Right renal cortex interstitium (tissue), 3 donors: ENCODE results near the gene MDFIC. TPM values are rescaled to one million over a fixed set of nuclear protein-coding genes. Genes with fewer than 3 reads are reported as not detected.

Experiments
- DNase-seq, 3 donors: peaks; one replicate each; pipeline ENCODE4 v3.0.0-alpha.2; 2013; ENCODE audit warnings: low read depth in 3 of 3, low spot score in 2 of 3
- polyA plus RNA-seq, 3 donors: library from polyadenylated mRNA; unstranded; fragments of 120-200 nt; gene quantifications; one replicate each; pipeline ENCODE4 v1.2.1, GENCODE V29; 2013; ENCODE audit not compliant: insufficient read length in 3 of 3

The MDFIC gene
- polyA plus RNA-seq, 3 donors = 31.7 to 32.0 (median 31.7) TPM

DNA sequence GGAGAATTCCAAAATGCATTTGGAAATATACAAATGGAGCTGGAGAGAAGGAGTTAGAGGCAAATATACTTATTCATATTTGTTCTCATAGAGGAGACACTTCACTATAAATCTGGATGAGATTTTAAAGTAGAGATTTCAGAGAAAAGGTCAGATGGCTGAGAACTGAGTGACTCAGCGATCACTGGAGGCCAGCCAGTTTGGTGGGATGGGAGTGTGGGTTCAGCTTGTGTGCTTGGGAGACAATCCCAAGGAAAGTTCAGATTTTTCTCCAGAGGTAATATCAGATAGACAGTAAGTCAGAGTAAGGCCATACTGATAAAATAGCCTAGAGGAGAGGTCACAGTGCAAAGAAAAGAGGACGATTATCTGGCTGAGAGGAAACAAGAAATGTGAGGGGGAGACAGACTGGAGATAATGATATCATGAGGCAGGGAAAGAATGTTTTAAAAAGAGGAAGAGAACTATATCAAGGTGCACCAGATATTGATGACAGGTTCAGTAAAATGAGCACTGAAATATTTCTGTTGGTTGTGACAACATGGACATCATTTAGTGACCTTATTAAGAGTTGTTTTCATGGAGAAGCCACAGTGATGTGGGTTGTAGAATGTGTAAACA, 67.0 kb downstream of the MDFIC start:
- no peak for DNase-seq

DNA sequence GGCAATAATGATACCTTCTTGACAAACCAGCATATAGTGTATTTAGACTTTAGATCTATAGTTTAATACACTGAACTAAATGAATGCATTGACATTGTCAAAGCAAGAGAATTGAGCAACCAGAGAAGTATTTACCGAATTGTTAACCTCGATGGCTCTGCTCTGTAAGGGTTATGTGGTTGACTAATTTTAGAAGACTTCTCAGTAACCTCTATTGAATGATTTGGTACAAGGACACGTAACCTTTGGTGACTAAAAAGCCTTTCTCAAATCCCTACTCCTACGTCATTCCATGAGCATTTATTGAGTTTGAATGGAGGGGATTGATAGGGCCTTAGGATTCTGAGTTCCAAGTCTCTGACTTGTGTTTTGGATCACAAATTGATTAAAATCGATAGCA, 67.6 kb downstream of the MDFIC start:
- no peak for DNase-seq

DNA sequence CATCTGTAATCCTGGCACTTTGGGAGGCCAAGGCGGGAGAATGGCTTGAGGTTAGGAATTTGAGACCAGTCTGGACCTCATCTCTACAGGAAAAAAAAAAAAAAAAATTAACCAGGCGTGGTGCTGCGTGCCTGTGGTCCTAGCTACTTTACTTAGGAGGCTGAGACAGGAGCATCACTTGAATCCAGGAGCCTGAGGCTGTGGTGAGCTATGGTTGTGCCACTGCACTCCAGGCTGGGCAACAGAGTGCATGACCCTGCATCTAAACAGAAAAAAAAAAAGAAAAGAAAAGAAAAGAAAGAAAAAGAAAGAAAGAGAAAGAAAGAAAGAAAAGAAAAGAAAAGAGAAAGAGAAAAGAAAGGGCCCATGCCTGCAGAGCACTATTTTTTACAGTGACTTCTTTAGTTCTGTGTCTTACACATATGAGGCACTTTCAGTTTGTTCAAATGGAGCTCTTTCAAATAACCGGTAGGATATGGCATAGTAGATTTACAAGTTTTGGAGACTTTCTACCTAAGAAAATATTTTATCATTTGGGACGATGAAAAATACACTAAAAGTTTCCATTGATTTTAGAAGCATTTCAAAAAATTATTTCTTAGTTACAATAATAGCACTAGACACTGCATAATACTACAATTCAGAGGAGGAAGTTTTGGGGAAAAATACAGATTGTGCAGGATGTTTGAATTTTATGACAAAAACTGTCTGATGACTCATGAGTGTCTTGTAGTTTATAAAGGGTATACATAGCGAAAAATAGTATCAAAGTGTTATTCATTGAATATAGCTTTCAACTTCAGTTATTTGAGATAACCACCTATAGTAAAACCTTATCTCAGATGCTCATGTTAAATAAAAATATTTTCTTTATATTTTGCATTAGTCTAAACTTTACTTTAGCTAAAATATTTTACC, 75.9 kb downstream of the MDFIC start:
- DNase-seq = no peak

DNA sequence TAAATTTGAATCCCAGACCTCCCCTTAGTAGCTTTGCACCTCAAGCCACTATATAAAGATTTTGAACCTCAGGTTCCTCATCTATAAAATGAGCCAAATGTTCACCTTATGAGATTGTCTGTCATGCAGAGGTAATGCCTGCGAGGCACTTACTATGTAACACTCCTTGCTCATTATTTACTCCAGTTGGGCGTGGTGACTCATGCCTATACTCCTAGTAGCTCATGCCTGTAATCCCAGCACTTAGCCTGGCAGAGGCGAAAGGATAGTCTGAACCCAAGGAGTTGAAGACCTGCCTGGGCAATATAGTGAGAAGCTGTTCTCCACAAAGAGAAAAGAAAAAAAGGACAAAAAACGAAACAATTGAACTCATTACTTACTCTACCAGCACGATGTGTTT, 82.2 kb downstream of the MDFIC start:
- DNase-seq = no peak

DNA sequence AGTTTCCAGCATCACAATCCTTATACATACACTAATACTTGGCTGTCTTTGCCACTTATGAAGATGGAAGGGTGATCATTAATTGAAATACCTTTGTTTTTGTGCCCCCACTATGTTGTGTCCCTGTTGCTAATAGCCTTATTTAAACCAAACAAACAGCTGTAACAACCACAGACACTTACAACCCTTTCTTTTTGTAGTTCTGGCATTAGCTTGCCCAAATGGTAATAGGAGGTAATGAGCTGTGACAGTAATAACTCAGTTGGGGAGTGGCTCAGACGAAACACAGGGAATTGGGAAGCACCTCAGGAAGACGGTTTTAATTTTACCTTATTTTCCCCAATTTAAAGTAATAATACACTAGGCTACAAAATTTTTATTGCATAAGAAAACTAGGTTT, 83.4 kb downstream of the MDFIC start:
- no peak for DNase-seq

DNA sequence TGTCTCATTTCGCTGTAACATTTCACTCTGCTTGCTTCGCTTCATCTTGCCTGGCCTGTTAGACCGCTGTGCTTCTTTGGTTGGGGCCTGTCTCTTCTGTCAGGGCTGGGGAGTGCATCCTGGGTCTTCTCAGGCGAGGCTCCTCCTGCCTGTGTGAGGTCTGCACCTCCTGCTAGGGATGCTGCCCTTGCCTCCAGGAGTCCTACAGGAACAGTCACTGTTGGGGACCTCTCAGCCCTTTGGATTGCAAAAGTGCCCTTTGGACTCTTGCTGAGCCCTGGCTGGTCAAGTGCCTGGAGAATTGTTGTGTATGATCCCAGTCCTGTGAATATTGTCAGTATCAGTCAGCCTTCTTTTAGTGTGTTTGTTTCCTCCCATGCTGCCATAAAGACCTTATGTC, 84.1 kb downstream of the MDFIC start:
- DNase-seq = no peak

DNA sequence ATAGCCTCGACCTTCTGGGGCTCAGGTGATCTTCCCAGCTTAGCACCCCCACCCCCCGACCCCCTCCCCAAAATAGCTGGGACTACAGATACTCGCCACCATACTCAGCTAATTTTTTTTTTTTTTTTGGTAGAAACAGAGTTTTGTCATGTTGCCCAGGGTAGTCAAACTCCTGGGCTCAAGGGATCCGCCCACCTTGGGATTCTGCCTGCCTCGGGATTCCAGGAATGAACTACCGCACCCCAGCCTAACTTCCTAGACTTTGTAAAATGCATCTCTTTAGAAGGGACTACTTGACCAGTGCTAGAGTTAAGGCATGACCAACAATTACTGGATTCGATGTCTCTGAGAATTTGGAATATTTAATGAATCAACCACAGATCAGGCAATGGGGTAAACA, 85.9 kb downstream of the MDFIC start:
- DNase-seq = no peak

DNA sequence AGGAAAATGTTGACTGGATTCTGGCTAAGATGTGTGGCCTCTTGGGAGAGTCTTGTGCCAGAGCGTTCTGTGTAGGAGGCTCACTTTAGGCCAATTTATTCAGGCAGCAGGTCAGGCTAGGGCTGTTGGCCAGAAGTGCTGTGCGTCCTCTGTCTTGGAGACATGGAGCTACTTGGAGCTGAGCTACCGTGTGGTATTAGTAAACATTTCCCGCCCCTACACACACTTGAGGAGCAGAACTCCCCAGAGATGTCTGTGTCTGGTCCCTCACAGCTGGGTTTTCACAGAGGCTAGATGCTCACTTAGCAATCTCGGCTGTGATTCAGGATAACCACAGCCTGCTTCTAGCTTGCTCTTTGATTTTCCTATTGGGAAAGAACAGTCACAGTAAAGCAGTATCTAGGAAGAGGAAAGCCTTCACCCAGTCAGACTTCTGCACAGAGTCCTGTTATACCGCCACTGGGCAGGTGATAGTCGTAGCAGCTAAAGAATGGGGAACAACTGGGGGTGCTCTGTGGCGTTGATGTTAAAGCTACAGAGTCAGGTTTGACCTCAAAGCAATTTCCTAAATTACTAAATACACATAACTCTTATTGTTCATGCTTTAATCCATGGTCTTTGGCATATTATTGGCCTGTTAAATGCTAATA, 86.7 kb downstream of the MDFIC start:
- DNase-seq = no peak

DNA sequence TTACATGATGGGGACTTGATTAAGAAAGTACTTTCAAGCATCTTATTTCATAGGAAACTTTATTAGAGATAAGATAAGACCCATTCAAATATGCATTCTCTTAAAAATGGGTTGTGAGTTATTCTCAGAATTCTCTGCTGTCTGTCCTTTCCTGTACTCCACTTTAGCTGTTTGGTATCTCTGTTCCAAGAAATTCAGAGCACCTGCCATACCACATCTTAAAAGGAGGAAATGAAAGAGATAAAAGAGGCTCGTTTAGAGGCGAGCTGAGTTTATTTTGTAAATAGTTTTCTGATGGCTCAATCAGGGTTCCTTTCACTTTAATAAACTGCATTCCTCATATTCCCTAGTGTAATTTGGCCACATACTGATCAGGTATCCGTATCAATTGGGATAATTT, 87.2 kb downstream of the MDFIC start:
- DNase-seq = no peak

DNA sequence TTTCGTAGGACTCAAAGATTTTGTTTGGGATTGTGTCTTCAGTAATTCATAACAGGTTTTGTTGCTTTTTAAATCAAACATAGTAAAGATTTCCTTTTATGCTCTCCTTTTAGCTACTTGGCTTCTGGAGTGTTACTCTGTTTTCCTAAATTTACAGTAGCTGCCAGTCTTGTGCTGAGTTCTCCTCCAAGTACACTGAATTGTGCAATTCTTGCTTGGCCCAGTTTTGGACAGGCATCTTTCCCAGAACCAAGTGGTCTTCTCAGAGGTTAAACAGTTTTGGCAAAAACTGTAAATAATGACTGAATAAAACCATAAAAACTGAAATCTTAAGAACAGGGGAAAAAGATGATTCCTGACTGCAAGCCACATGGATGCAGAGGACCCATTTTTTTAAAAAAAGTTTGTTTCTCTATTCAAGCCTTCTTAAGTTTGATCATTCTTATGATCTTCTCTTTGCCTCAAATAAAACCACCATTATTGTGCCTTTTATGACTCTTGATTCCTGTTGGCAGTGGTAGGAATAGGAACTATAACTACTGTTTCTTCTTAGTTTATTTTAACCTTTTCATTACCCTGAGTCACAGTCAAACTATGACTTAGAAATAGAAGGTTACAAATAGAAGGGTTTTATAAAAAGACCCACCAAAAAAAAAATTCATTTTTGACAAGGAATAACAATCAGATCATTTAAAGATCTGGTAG, 88.0 kb downstream of the MDFIC start:
- DNase-seq = no peak

DNA sequence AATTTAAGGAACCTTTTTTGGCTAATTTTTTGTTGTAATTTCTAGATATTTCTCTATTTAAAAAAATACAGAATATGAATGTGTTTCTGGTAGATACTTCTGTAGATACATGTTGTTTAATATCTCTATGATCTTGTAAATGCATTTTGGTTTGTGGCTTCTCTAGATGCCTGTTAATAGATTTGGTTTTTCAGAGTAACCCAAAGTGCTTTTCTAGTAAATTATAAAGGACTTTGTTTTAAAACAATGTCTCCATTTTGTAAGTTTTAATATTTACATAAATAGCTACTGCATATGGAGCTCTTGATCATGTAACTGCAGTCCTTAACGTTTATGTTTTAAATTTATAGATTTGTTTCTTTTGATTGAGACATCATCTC, 88.5 kb downstream of the MDFIC start:
- DNase-seq = no peak

DNA sequence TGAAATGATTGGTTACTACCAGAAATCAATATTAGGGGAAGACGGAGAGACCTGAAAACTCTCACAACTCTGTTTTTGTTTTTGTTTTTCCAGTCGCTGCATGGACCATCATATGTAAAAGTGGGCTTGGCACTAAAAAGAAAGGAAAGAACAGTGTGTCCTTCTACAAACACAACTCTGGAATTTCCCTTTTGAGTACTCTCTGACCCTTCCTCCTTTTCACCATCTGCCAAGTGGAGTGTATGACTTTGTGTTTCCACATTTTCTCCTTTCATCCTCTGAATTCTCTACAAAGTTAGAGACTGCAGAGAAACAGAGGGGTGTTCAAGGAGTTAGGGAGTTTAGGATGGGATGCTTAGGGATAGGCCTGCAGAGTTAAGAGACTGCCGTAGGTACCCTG, 92.0 kb downstream of the MDFIC start:
- no peak for DNase-seq

DNA sequence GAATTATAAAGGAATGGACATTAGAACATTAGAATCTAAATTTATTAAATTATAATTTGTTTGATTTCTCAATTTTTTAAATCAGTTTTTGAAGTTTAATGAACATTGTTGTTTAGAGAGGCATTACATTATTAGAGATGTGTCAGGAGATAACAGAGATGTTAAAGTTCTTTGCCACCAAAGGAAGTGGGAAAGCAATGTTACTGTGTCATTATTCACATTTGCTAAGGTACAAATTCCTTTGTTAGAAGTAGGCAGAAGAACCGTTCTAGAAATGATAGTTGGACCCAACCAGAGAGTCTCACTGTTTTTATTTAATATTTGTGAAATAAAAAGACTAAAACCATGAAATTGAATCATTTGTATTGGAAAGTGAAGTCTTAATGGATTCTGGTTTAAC, 92.9 kb downstream of the MDFIC start:
- no peak for DNase-seq

DNA sequence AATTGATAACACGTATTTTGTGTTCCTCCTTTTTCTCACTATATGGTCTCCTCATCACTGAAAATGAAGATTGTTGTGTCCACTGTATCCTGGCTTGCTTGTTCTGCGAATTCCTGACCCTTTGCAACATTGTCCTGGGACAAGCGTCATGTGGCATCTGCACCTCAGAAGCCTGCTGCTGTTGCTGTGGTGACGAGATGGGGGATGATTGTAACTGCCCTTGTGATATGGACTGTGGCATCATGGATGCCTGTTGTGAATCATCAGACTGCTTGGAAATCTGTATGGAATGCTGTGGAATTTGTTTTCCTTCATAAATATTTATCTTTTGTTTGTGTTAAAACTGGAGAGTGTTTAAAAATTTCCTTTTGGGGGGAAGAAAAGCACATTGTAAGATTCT, 93.7 kb downstream of the MDFIC start:
- DNase-seq = no peak

DNA sequence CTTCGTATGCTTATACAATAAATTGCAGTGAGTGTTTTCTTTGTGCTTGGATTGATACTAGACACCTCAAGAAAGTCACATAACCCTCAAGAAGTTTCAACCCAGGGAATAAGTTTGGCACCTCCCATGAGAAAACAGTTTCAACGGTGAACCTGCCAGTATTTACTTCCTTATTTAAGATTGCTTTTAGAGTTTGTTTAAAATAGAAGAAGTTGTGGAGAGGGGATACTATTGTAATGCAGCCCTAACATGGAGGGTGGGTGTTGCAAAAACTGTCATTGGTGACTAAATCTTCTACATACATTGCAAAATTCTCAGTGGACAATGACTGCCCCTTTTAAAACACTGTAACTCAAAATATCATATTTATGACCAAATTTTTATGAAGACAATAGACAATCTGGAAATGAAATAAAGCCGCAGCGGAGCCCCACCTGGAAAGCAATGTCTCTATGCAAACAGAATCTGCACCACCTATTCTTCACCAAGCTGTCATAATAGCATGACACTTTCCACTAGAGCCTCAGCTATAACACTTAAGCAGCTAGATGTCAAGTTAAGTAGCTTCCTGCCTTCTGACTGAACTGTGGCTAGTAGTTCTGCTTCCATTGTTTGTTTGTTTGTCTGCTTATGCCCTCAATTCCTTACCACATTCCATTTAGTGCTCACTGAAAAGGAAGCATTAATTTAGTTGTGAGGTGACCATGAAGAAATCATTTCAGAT, 98.2 kb downstream of the MDFIC start:
- no peak for DNase-seq

DNA sequence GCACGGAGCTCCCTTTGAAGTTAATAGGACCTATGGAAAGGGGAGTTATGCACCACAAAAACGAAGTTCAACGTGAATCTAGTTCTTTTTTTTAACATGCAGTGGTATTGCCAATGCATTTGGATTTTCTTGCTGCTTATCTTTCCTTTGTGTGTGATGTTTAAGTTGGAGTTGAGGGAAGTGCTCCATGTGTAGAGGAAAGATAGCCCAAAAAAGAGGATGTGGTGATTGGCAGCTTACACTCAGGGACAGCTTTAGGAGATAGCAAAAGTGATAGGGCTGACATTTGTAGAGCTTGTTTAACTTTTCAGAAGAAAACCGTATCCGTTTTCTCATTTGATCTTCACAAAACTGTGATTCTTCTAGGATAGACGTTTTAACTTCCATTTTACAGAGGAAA, 101.3 kb downstream of the MDFIC start:
- no peak for DNase-seq

DNA sequence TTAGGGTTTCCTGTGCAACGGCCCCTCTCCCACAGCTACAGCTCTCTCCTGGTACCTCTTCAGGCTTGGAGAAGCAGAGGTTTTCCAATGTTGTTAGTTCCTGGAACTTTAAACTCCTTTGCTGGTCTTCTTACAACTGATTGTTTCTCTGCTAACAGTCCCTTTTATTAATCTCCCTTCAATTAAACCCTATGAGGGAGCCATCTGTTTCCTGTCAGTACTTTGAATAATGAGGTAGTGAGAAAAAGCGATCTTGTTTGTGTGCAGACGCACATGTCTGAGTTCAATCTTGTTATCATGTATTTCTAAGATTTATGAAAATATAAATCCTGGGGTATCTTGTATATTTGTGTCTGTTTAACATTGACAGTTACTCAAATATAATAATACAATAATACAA, 102.4 kb downstream of the MDFIC start:
- DNase-seq = no peak

DNA sequence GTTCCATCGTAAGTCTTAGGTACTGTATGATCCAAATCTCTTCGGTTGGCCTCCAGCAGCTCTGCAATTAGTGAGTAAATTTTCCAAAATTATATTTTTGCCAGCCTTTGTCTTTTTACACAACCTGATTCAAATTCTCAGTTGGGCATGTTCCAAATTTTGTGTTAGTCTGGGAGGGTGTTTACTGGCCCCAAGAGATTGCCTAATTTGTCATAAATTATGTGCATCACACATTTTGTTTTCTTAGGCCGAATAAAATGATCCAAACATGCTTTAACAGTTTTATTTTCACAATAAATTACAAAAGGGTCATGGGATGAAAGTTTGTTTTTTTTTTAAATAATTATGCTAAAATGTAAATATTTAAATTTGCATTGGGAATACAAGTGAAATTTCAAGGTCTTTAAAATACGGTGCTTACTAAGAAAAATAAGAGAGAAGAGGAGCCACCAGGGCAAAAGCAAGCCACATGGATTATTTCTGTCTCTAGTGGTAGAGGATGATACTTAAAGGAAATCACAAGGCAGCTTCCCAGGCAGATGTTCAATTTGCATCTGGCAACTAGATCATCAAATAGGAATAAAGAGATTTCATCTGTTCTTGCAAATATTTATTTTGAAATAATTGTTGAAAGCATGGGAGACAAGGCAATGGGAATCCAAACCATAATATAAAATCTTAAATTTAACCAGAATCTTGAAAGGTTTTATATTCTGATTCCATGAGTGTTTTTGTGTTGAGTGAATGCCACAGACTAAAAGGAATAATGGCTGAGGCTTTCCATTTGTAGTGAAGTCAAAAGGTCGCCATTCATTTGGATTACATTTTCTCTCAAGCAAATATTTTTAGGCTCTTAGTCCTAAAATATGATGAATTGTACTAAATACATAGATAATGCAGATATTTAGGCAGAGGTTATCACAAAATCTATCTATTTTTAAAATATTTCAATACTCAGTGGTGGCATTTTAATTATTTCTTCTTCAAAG, 111.1 kb downstream of the MDFIC start:
- peak in 1 of 3 donors; percentile 23 for DNase-seq

DNA sequence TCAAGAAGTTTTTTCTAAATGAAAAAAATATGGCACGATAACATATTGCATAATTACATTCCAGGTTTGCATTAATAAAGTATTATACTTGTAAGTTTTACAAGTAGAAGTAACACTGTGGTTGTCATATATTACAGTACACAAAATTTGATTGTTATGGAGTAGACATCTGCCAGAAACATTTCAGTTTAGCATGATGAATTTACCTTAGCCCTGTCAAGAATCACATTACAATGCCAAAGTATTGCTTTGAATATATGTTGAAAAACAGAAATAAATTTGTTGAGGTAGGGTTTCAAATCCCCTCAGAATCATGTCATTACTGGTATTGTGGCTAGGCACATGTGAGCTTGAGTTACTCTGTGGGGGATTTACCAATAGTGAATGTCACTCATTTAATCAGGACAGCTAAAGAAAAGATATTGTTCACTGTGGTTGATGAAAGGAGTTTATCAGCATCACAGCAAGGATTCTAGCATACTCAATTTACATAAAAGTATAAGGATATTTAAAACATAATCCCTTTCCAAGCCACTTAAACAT, 112.1 kb downstream of the MDFIC start:
- no peak for DNase-seq
